NCI-H1694 treated with DMSO at 0.1 percent for 48 hours (cell line): ENCODE data around the gene TPGS1.

ENCODE experiments used
- DNase-seq: peaks from one replicate; lab custom pipeline; 2025; lab: John Stamatoyannopoulos, UW

TPGS1 gene

DNA sequence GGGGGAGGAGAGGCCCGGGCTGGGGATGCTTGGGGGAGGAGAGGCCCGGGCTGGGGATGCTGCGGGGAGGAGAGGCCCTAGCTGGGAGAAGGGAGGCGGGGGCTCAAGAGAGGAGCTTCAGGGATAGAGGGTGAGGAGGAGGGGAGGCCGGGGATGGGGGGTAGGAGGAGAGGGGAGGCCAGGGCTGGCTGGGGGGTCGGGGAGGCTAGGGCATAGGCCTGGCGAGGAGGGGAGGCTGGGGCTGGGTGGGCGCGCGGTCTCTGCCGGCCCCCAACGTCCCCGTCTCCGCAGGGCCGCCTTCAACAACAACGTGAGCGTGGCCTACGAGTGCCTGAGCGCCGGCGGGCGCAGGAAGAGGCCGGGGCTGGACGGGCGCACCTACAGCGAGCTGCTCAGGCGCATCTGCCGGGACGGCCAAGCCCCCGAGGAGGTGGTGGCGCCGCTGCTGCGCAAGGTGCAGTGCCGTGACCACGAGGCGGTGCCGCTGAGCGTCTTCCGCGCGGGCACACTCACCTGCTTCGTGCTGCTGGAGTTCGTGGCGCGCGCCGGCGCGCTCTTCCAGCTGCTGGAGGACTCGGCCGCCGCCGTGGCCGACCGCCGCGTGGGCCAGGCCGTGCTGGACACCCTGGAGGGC lies 11.4 kb downstream of the TPGS1 start:
- DNase-seq: no peak

DNA sequence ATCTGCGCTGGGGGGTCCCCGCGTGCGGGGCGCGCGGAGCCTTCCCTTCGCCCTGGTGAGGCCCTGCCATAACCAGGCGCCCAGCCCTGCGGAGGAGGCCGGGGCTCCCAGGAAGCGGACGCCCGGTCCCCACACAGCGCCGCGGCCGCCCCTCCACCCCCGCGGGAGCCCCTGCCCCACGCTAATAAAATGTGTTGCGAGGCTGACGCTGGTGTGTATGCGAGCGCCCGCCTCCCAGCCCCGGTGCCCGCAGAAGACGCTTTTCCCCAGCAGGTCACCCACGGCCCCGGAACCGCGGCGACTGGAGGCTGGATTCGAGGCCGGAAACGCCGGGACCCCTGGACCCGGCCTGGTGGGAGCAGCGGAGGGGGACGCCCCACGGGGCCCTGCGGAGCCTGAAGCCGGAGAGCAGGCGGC lies 12.2 kb downstream of the TPGS1 start:
- DNase-seq: no peak

DNA sequence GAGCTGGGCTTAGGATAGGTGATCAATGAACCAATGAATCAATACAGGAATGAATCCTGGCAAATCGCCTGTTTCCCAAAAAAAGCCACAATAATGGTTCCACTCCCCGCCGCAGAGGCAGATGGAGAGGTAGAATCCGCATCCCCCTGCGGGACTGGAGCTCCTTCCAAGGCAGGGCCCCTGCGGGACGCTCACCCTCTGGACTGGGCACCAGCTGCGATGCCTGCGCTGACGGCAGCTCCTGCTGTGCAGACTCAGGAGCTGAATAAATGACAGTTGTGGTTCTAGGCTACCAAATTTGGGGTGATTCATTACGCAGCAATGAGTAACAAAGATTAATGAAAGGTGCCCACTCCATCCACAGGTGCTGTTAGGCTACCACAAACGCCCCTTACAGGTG lies 15.4 kb downstream of the TPGS1 start:
- DNase-seq: no peak

DNA sequence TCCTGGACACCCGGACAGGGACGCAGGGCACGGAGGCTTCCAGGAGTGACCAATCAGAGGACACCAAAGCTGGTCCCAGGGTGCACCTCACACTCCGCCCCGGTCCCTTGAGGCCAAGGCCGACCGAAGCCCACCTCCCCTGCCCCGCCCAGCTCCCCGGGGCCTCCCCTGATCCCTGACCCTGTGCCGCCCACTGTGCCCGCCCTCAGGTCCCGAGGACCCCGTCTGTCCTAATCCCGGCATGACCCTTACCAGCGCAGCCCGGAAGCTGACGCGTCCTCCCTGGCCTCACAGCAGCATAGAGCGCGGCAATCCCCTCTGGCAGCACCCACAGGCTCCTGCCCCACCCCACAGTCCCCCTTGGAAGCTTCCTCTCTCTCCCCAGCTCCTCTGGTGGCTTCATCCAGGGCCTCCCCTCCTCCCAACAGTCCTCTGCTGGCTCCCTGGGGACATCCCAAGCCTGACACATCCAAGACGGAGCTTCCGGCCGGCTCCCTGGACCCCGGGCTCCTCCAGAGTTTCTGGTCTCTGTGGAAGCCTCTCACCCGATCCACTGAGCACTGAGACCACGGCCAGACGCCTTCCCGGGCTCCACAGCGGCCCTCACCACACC lies 16.9 kb downstream of the TPGS1 start:
- DNase-seq: no peak

DNA sequence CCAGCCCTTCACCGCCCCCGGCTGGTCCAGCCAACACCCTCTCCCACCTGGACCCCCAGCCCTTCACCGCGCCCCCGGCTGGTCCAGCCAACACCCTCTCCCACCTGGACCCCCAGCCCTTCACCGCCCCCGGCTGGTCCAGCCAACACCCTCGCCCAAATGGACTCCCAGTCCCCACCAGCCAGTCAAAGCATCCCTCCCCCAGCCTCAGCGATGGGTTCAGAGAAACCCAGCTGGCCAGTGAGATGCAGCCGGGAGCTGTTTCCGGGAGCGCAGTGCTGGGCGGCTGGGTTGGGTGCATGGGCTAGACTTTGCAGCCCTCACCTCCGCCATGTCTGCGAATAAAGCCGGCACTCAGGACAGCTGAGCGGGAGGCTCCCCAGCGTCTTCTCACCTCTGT lies 17.7 kb downstream of the TPGS1 start:
- DNase-seq: no peak

DNA sequence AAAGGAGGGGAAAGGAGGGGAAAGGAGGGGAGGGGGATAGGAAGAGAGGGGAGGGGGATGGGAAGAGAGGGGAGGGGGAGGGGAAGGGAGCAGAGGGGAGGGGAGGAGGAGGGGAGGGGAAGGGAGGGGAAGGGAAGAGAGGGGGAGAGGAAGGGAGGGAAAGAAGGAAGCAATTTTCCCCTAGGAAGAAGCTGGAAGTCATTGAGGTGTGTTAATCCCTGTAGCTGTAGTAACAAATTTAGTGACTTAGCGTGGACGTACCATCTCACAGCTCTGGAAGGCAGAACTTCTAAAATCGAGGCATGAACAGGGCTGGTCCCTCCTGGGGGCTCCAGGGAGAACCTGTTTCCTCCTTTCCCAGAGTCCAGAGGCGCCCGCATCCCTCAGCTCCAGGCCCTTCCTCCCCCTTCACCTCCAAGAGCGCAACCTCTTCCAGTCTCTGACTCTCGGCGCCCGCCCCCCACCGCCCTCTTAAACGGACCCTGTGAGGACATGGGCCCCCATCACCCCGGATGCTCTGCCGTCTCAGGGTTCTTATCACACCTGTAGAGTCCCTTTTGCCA lies 18.6 kb downstream of the TPGS1 start:
- no peak for DNase-seq

DNA sequence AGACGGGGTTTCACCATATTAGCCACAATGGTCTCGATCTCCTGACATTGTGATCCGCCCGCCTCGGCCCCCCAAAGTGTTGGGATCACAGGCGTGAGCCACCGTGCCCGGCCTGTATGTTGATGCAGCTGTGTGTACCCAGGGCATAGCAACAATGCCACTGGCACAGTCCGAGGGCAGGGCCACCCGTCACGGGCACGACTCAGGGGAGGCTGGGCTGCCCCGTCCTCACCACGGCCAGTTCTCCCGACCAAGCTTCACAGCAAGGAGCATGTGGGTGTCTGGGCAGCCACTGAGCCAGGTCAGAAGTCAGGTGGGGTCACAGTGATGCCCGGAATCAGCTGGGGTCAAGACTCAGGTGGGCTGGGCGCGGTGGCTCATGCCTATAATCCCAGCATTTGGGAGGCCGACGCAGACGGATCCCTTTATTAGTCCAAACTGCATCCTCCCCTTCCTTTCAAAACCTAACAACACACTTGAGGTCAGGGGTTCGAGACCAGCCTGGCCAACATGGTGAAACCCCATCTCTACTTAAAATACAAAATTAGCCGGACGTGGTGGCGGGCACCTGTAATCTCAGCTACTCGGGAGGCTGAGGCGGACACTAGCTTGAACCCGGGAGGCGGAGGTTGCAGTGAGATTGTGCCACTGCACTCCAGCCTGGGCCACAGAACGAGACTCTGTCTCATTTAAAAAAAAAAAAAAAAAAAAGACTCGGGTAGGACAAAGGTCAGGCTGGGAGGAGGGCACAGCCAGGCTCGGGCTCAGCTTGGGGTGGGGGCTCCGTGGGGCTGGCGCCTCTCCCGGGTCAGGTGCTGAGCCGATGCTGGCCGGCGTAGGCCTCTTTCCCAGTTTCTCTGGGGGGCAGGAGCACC lies 23.1 kb downstream of the TPGS1 start:
- DNase-seq: no peak

DNA sequence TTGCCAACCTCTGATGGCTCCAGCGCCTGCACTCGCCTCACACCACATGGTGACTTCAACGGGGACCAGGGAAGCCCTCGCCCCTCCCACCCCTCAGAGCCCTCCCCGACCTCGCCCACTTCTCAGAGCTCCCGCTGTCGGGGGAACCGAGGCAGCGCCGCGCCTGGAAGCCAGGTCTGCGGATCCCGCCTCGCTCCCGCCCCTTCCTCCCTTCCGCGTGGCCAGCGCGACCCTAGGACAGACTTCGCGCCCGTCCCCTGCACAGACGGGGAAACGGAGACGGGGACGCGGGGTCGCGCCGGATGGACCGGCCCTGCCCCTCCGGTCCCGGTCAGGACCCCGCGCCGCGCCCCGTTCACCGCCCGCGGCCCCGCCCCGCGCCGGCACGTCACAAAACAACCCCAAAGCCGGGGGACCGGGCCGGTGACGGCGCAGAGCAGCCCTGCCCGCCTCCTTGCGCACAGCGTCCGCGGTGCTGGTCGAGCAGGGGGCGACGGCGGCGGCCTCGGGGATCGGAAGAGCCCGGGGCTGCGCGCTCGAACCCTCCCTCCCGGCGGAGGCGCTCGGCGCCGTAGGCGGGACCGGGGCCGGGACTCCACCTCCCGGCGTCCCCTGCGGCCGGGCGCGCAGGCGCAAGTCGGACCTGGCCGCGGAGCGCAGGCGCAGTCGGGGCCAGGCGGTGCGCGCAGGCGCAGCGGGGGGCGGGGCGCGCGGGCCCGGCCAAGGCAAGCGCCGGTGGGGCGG lies 23.9 kb downstream of the TPGS1 start:
- DNase-seq: peak; percentile 68

DNA sequence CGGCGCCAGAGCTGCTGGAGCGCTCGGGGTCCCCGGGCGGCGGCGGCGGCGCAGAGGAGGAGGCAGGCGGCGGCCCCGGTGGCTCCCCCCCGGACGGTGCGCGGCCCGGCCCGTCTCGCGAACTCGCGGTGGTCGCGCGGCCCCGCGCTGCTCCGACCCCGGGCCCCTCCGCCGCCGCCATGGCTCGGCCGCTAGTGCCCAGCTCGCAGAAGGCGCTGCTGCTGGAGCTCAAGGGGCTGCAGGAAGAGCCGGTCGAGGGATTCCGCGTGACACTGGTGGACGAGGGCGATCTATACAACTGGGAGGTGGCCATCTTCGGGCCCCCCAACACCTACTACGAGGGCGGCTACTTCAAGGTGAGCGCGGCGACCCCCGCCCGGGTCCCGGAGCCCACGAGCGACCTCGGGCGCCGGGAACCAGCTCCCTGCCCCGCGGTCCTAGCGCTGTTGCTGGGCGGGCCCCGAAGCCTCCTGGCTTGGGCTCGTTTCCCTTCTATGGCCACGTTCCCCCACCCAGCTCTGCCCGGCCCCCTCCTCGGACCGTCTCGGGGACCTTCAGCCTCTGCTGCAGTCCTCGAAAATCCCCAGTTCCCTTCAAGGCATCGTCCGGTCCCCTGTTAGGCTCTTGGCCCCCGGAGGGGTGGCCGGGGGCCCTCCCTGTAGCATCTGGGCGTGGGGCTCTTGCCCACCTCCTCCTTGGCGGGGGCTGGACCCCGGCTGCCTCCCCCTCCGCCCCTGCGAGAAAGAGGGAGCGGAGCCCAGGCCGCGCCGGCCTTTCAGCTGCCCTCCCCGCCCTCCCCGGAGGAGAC lies 24.7 kb downstream of the TPGS1 start, which contains the start of gene CDC34:
CDC34 (plus strand) TSS at position 8 of the 808 bp plus-strand sequence; CDS start at position 180, 172 bp downstream.
- DNase-seq: no peak

DNA sequence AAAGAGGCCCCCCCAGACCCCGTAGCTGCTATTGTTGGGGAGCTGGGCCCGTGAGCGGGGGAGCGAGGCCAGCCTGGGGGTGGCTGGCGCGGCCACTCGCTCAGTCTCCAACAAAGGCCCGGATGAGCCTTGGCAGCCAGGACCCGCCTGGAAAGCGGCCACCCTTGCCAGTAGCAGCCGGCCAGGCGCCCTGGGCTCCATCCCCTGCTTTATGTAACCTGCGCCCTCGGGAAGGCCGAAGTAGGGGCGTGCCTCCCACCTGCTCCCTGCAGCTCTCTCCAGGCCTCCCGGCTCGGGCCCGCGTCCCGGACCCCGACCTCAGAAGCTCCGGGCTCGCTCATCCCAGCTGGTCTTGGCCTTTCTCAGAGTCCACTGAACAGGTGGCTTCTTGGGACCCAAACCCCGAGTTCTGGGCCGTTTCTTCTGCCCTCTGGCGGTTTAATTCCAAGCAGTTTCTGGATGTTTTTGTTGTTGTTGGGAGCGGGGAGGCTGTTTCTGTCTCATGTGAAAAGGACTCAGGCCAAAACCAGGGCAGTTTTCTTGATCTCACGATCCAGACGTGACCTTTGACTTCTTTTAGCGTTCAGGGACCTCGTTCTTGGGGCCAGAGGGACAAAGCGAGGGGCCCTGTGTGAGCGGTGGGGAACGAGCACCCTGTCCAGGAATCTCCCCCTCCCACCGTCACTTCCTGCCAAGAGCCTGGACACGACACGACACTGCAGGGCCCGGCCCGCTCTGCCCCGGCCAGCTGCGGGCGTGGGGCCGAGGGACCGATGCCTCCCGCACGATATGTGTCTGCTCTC lies 25.5 kb downstream of the TPGS1 start:
- DNase-seq: peak; percentile 7

DNA sequence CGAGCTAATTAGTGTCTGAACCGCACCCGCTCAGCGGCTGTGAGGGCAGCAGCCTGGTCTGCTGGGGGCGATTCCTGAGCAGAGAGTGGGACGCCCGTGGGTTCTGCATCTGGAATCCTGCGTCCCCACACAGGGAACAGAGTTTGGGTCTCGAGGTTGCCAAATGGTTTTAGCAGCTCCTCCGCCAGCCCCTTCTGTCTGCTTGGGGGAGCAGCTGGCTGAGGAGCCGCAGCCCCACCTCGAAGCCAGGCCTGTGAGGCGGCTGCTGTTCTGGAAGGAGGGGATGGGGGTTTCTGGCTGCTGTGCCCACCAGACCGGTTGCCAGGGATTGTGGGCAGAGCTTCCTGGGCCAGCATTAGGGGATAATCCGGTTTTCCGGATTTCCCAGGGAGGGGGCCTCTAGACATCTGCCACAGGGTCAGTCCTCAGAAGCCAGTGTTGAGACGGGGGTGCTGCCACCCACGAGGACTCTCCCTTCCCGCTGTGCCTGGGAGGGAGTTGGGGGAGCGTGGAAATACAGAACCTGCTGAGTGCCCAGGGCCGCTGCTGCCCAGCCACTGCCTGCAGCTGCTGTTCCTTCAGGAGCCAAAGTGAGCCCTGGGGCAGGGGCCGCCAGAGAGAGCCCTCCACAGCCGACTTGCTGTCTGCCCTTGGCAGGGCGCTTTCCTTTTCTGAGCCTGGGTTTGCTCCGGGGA lies 26.2 kb downstream of the TPGS1 start:
- no peak for DNase-seq

DNA sequence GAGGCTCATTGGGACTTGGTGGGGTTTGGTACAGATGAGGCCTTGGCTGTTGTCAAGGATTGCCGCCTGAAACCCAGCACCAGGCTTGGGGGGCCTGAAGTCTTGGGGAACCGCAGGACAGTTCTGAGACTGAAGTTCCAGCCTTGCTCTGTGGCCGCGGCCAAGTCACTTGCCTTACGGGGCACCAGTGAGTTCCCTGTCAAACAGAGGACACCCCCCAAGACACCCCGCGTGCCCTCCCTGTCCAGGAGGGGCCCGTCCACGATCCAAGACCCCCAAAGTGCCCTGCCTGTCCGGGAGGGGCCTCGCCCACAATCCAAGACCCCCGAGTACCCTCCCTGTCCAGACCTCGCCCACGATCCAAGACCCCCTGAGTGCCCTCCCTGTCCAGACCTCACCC lies 26.8 kb downstream of the TPGS1 start:
- DNase-seq: no peak

DNA sequence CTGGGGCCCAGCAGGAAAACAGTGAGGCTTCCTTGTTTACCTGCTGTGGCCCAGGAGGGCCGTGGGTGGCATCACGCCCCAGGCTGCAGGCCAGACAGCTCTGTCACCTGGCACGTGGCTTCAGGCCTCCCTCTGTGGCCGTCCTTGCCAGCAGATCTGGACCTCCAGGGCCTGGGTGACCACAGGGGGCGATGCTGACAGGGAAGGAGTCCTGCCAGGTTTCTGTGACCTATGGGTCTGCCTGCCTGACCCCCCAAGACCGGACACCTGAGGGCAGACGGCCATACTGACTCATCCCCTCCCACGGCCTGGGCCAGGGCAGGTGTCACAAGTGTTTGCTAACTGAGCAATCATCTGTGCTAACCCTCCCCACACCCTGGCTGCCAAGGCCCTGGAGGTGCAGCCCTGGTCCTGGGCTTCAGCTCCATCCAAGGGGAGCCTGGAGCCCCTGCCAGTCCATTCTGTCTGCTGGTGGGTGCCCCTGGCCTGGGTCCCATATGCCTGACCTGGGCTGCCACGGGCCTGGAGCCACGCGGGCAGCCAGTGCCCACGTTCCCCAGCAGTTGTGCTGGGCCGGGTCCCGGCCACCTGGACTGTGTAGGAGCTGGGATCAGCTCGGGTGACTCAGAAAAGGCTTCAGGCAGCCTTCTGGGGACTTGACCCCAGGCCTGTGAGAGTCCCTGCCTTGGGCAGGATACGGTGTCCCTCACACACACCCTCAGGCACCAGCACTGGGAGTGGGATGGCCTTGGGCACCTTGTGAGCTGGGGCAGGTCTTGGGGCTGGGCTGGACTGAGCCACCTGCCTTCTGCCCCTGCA lies 27.9 kb downstream of the TPGS1 start:
- DNase-seq: no peak

DNA sequence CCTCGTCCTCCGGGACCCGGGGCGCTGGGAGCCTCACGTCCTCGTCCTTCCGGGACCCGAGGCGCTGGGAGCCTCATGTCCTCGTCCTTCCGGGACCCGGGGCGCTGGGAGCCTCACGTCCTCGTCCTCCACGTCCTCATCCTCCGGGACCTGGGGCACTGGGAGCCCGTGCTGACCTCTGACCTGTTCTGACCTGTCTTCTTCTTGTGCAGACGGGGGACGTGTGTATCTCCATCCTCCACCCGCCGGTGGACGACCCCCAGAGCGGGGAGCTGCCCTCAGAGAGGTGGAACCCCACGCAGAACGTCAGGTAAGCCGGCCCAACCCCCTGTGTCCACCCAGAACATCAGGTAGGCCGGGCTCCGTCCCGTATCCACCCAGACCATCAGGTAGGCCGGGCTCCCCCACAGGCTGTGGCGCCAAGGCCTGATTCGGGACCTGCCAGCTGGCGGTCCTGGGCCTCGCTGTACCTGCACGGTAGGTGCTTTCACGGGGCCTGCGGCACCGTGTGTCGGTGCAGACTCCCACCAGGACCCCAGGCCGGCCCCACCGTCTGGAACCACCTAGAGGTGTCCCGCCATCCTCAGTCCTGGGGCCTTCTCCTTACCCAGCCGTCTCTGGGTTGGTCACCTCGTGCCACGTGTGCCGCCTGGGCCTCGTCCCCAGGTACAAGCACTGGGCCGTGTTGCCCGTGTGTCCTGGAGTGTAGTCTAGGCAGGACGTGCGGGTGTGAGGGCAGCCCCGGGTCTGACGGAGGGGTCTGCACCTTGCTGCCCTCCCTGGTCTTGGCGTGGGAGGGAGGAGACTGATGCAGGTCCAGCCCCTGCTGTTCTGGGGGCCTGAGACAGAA lies 29.0 kb downstream of the TPGS1 start:
- DNase-seq: no peak

DNA sequence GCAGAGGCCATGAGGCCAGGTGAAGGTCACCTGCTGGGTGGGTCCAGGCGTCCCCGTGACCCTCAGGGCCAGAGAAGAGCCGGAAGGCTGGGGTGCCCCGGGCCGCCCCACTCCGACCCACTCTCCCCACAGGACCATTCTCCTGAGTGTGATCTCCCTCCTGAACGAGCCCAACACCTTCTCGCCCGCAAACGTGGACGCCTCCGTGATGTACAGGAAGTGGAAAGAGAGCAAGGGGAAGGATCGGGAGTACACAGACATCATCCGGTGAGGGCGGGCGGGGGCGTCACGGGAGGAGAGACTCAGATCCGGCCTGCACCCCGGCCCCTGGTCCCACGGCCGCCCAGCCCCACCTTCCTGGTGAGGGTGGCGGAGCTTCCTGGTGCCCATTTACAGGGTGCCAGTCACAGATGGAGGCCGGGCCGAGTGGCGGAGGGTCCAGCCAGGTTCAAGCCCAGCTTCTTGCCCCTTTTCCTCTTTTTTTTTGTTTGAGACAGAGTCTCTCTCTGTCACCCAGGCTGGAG lies 29.6 kb downstream of the TPGS1 start:
- DNase-seq: no peak

DNA sequence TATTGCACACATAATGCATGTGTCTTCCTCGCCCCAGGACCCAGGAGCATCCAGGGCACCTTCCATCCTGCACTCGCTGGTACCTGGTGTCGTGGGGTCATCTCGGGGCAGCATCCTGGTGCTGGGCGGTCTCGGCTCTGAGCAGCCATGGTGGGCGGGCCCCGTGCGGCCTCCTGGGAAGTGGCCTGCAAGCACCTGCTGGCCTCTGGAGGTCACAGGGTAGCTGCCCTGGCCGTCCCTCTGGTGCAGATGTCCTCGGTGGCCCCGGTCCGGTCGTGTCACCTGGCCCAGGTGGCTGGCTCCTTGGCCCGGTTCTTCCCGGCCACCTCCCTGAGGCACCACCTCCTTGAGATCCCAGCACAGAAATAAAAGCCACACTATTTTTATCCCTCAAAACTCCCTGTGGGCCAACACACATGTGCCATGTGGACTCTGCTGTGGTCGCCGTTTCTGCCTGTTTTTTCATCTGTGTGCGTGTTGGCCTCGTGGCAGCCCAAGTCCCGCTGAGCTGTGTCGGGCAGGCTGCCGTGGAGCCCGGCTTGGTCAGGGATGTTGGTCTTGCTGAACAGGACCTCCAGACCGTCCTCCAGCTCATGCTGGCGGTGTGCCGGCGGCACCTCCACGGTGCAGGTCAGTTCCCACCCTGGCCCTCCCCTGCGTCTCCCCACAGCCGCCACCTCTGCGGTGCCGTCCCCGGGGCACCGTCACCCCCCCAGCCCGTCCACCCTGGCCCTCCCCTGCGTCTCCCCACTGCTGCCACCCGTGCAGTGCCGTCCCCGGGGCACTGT lies 31.5 kb downstream of the TPGS1 start:
- no peak for DNase-seq
